HG03432 (cell line): ENCODE measurements around the gene NKRF.
"Not testable (repeated sequence)": the region's sequence is repeated elsewhere in the genome, so short reads cannot be mapped to it uniquely, and the experiment has no call there.

Experiments used
- ATAC-seq: cut with Tn5 transposase; IDR thresholded peaks from one replicate; pipeline ENCODE4 v1.9.1; 2021; ENCODE audit warnings: mild to moderate bottlenecking, moderate library complexity; ENCODE audit not compliant: unreplicated experiment

The NKRF gene

DNA sequence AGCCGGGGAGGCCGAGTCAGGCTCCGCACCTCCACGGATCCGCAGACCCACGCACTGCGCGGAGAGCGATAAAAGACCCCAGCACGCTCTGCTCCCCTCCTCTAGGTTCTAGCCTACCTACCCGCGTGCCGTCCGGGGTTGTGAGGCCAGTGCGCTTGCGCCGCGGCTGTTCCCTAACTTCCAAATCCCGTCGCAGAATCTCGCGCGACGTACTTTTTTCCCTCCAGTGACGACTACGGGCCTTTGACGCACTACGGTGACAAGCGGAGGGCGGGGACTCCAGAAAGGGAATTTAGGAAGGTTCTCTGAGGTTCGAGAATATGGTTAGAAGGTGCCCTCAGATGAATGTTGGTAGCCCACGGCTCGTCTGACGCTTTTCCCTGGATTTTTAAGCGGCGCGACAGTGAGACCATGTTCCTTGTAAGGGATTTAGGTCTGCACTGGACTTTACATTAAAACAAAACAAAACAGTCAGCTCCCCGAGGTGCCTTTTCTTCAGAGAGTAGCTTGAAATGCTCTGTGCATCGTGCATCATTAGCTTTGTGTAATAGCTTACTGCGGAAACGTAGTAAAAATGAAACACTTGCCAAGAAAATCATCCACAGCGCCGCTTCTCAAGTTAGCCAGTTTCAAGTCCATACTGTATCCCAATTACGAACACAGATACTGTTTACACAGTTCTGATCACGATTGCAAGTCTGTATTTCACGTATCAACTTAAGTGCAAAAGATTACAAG lies at the start of gene NKRF:
NKRF (minus strand) TSS at position 145 of the 738 bp plus-strand sequence.
- ATAC-seq = peak; percentile 80

- ATAC-seq = no peak
Observed at GRCh38 chrX:119655125-119655524, 48.9 kb upstream of the NKRF start.

DNA sequence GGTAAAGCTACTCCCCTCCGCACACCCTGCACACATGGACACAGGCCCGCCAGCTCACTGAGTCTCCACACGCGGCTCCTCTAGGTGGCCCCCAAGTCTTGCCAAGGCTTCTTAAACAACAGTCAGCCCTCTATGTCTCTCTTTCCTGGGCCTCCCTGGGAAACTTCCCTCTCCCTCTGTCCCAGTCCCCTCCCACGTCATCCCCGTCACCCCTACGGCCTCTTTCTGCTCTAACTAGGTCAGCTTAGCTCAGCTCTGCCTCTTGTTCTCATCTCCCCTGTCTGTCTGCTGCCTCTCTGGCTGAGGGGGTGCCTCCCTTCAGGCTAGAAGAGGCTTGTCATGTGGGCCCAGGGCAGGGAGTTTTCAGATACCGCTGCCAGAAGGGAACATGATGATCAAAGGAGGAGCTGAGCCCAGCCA lies 47.9 kb upstream of the NKRF start:
- ATAC-seq = no peak

GRCh38 chrX:119648421-119648775 lies 42.2 kb upstream of the NKRF start:
- ATAC-seq = peak; percentile 8

DNA sequence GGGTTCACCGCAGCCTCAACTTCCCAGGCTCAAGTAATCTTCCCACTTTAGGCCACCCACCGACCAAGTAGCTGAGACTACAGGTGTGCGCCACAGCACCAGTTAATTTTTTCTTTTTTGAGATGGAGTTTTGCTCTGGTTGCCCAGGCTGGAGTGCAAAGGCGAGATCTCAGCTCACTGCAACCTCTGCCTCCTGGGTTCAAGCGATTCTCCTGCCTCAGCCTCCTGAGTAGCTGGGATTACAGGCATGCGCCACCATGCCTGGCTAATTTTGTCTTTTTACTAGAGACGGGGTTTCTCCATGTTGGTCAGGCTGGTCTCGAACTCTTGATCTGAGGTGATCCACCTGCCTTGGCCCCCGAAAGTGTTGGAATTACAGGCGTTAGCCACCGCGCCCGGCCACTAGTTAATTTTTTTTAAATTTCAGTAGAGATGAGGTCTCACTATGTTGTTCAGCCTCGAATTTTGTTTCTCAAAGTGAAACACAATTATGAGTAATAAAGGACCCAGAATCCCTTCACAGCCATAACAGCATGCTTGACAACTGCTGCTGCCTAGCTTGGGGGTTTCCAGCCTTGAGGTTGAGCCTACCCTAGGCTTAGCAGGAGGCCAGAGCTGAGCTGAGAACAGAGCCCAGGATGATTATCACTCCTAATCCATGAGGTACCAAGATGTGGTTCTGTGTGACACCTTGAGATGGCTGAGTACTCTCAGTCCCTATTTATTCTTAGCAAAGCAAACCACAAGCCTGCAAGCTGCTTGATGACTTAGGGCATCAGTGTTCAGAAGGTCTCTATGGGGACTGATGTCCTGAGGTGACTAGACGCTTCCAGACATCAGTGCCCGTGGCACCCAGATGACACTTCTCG lies 41.6 kb upstream of the NKRF start:
- peak; percentile 96 for ATAC-seq

DNA sequence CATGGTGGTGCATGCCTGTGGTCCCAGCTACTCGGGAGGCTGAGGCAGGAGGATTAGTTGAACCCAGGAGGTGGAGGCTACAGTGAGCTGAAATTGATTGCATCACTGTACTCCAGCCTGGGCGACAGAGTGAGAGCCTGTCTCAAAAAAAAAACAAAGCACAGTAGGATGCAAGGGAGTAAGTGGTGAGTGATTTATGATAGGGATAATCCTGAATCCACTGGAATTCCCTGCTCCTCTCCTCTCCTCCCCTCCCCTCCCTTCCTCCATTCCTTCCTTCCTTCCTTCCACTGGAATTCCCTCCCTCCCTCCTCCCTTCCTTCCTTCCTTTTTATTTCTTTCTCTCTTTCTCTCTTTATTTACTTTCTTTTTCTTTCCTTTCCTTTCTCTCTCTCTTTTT lies 40.9 kb upstream of the NKRF start:
- ATAC-seq = no peak

- no peak for ATAC-seq
Observed at GRCh38 chrX:119646515-119646914, 40.3 kb upstream of the NKRF start.

DNA sequence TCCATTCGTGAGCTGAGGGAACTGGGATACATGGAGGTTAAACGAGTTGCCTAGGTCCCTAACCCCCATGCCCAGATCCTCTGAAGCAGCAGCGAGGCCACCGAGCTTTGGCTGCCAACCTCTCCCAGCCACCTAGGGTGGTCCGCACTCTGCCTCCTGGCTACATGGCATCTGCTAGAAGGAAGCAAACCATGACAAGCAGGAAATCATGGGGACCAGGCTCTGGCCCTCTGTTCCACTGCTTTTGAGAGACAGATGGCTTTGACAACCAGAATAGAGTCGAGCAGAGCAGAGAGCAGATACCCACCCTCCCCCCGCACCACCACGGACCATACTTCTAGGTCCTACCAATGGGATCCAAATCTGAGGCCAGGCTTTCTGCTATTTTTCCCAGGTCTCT lies 37.5 kb upstream of the NKRF start:
- ATAC-seq = no peak

DNA sequence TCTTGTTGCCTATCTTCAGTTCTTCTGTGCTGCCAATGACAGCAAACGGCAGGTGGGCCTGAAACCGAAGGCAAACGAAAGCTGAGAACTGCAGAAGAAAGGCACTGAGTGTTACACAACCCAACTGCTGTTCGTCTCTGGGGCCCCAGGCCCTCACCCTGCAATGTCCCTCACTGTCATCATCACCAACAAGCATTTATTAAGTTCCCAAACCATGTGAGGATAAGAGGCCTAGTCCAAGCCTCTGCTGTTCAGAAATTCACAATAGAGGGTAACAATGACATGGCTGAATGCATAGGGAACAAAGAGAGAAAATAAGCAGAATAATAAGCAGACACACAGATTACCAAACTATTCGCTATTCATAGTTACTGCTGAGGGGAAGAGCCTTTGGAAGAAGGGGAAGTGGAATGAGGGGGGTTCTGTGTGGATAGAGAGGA lies 34.5 kb upstream of the NKRF start:
- ATAC-seq = no peak

GRCh38 chrX:119638725-119639471 lies 32.7 kb upstream of the NKRF start:
- peak; percentile 81 for ATAC-seq

- not testable (repeated sequence) for ATAC-seq
Observed at GRCh38 chrX:119637421-119637820, 31.2 kb upstream of the NKRF start.

DNA sequence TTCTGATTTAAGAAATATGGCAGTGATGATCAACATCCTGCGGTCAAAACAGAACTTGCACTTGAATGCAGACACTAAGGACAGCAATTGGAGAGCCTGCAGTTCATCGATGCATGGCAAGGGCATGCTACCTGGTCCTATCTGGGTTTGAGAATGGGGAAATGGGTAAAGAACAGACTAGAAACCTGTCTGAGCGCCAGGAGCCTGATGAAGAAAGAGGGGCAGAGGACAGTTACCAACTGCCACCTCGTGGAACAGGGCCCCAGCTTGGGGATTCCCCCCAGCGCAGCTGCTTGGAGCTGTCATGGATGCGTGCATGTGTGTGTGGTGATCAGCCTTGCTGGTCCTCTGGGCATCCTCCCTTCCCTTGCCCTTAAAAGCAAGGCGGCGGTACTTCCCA lies 30.2 kb upstream of the NKRF start:
- ATAC-seq = peak; percentile 41

DNA sequence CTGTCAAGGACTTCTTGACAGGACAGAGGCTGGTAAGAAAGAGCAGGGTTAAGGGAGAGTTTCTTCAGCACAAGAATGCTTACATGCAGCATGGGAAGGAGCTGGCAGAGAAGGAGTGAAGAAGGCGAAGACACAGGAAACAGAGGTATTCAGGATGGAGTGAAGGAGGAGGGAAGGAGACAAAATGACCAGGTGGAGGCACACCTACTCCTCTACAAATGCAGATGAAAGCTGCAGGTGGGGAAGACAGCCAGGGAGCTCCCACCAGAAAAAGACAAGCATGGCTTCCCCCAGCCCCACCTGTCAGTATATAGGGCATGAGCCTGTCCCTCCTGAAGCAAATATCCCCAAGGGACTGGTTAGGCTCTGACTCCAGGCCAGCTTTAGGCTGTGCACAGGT lies 29.6 kb upstream of the NKRF start:
- ATAC-seq = peak; percentile 2

DNA sequence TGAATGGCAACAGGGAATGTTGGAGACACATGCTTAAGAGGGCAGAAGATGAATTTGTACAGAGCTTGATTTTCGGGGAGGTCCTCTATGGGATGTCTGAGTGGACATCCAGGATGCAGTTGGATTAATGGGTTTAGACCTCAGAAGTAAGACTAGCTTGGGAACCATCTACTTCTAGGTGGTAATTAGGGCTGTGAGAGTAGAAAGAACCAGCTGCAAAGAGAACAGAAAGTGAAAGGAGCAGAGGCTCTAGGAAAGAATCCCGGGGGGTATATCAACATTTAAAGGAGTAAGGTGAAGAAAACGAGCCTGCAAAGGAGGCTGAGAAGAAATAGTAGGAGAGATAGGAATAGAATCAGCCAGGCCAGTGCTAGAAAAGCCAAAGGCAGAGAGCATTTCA lies 29.0 kb upstream of the NKRF start:
- no peak for ATAC-seq

DNA sequence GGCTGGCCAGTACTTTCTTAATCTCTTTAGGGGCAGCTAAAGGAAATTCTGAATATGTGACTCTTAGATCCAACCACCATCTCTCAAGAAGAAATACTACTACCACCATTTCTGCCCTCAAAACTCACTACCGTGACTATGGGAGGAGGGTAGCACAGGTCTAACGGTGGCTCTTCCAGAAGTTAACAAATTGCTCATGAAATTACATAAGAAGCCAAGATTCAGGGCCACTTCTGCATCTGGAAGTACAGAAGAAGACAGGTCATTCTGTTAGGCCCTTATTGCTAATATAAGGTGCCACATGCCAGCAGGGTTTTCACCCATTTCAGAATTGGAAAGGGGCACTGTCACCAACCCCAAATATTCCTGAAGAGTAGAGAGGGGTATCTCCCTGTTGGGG lies 19.6 kb upstream of the NKRF start:
- ATAC-seq = no peak

- no peak for ATAC-seq
Observed at GRCh38 chrX:119624951-119625668, 18.9 kb upstream of the NKRF start.

DNA sequence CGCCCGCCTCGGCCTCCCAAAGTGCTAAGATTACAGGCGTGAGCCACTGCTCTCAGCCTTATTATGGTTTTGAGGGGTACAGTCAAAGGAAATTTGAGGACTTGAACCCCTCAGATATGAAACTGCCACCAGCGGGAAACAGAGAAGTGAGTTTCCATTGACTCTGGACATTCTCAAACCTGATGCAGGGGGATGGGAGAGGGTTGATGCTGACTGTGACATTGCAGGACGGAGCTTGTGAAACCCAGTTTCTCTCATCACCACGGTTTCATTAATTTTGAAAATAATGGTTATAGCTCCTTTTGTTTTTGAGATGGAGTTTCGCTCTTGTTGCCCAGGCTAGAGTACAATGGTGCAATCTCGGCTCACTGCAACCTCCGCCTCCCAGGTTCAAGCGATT lies 18.2 kb upstream of the NKRF start:
- ATAC-seq = no peak

DNA sequence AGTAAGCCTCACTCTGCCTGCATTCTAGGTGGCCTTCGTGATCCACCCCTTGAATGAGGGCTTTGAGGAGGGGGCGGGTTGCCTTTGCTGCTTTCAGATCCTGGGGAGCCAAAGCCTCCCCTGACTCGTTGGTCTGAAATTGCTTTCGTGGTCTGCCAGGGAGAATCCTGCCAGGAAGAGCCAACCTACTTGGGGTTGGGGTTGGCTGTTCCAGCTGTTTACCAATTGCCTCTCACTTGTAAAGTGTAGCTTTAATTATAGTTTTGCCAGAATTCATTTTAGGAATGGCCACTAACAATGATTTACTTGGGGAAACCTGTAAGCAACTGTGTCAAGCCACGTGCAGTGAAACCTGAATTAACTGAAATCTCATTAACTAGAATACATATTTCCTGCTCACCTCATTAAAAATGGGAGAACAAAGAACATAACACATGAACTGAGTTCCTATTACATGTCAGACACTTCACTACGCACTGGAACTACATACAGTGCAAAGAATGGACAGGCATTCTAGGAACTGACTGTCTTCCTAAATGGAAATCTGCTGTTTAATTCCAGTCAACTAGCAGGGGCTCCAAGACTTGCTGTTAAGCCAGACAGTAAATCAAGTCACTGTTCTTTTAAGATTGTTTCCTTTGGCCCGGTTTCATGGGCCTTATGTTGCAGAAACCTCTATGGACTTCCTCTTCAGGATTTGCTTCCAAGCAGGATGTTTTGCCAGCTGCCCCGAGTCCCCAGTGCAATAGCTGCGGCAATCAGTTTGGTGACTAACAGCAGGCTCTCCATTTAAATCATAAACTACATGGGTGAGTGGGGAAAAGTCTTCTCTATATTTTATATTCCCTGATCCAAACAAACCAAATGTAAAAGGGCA lies 16.4 kb upstream of the NKRF start:
- ATAC-seq = no peak

- no peak for ATAC-seq
Observed at GRCh38 chrX:119618439-119618838, 12.2 kb upstream of the NKRF start.
